ENCODE results near the gene PATL1.

Gene PATL1

DNA sequence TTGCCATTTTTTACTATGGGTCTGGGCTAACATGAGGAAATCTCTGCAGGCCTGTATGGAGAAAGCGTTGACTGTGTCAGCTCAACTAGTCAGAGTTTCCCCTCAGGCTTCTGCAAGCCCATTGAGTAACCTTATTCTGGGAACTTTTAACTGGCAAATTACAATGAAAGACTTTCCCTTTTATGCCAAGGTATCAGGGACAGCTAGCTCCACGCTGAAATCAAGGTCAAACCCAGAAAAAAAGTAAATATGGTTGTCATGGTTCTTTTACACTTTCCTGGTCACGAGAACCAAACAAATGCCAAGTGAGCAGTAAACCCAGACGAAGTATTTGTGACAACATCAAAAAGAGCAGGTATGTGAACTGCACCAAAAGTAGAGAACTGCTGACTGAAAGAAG is 67.0 kb downstream of the PATL1 start:
- TF ChIP-seq, protein P1, sequence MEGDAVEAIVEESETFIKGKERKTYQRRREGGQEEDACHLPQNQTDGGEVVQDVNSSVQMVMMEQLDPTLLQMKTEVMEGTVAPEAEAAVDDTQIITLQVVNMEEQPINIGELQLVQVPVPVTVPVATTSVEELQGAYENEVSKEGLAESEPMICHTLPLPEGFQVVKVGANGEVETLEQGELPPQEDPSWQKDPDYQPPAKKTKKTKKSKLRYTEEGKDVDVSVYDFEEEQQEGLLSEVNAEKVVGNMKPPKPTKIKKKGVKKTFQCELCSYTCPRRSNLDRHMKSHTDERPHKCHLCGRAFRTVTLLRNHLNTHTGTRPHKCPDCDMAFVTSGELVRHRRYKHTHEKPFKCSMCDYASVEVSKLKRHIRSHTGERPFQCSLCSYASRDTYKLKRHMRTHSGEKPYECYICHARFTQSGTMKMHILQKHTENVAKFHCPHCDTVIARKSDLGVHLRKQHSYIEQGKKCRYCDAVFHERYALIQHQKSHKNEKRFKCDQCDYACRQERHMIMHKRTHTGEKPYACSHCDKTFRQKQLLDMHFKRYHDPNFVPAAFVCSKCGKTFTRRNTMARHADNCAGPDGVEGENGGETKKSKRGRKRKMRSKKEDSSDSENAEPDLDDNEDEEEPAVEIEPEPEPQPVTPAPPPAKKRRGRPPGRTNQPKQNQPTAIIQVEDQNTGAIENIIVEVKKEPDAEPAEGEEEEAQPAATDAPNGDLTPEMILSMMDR (IDR thresholded peaks at IDR 0.05; ENCODE audit: low read depth, low read length), result no peak
- no peak for DNase-seq (ENCODE audit: low read depth in 2 of 2)

GRCh38 chr11:59600636-59601035 is 68.2 kb downstream of the PATL1 start:
- no peak for DNase-seq (ENCODE audit: low read depth in 2 of 2)
- TF ChIP-seq, protein P1 (IDR thresholded peaks at IDR 0.05; ENCODE audit: low read depth, low read length), result no peak
- no peak overlapping the region for H3K4me3 ChIP-seq (replicated peaks in 1 of 2; ENCODE audit: low read depth in 2 of 2, low read length in 2 of 2)

More for the DNA sequence above, 67.0 kb downstream of the PATL1 start:
- H3K4me3 ChIP-seq (replicated peaks in 1 of 2; ENCODE audit: low read depth in 2 of 2, low read length in 2 of 2), result no peak overlapping the region

DNA sequence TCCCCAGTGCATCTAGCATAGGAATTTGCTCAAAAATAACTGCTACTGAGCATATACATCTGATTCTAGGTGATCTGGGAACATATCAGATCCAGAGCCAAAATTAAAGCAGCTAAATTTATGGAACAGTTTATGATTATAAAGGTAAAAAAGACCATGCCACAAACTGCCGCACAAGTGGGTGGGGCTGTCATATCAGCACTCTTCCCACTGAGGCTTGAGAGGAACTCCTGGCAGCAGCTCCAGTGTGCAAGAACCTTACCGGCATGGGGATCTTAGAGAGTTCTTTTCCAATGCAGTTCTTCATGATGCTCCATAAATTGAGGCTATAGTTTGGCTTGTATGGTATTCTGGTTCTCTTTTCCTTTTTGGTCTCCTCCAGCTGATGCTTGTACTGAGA is 68.6 kb downstream of the PATL1 start:
- TF ChIP-seq, protein P1 (IDR thresholded peaks at IDR 0.05; ENCODE audit: low read depth, low read length), result no peak
- no peak for DNase-seq (ENCODE audit: low read depth in 2 of 2)

GRCh38 chr11:59598961-59599360 is 69.9 kb downstream of the PATL1 start:
- TF ChIP-seq, protein P1 (IDR thresholded peaks at IDR 0.05; ENCODE audit: low read depth, low read length), result no peak
- no peak overlapping the region for H3K4me3 ChIP-seq (replicated peaks in 1 of 2; ENCODE audit: low read depth in 2 of 2, low read length in 2 of 2)
- DNase-seq (ENCODE audit: low read depth in 2 of 2), result no peak

More for the DNA sequence above, 68.6 kb downstream of the PATL1 start:
- H3K4me3 ChIP-seq (replicated peaks in 1 of 2; ENCODE audit: low read depth in 2 of 2, low read length in 2 of 2), result no peak overlapping the region

All from cardiac fibroblast (primary cell).